ENCODE data around the gene PCSK6. TPM values are rescaled to one million over a fixed set of nuclear protein-coding genes. Genes with fewer than 3 reads are reported as not detected.
"Not testable (repeated sequence)": the region's sequence is repeated elsewhere in the genome, so short reads cannot be mapped to it uniquely, and the experiment has no call there.

PCSK6 gene
- total RNA-seq, 1 experiment from 2014 or later = 69.5 TPM

DNA sequence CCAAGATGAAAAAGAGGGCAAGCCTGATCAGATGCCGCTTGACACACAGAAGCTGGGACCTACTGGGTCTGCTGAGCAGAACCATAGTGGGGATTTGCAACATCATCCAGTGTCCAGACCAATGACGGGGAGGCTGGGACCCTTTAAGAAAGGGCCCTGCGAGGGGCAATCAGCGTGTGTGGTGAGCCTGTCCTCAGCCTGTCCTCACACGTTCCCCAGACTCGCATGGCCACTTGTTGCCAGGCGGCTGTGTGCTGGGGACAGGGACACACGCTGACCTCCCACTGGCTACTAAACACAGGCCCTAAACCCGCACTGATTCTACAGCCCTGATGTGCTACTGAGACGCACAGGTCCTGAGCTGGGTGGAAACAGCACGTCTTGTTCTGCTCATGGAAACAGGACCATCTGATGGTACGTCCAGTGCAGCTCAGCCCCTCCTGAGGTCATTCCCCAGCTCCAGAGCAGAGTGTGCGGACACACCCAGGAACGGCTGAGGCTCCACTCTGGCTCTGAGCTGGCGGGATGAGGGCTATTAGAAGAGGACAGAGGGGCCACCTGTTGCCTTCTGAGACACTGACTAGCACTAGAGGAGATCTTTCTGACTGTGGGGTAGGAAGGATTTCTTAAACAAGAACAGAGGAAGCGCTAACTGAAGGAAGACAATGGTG lies 24.4 kb downstream of the PCSK6 start:
- Histone ChIP-seq H3K9me3 (no peaks in the 10 kb centered on the region), H3K36me3 (ENCODE audit: control insufficient read depth, insufficient read depth, low read length) (no peaks in the 10 kb centered on the region), H3K4me1 (peaks cover 13% of the 10 kb centered on the region), H3K27me3 (replicated peaks; ENCODE audit: control insufficient read depth, insufficient read depth, low read length) (no peaks in the 10 kb centered on the region), H3K4me3 (ENCODE audit: low read depth, low read length) (no peak overlapping the region)
- Mint-ChIP-seq H3K36me3 (ENCODE audit: insufficient read depth, unreplicated experiment) (no peaks in the 10 kb centered on the region), H3K4me3 (ENCODE audit: unreplicated experiment) (no peak overlapping the region), H3K9me3 (ENCODE audit: unreplicated experiment) (no peaks in the 10 kb centered on the region), H3K4me1 (ENCODE audit: low read depth, unreplicated experiment) (peaks cover 18% of the 10 kb centered on the region), H3K27me3 (ENCODE audit: insufficient read depth, unreplicated experiment) (no peaks in the 10 kb centered on the region), H3K27ac (ENCODE audit: unreplicated experiment) (peak overlapping the region; percentile 48)
- intact Hi-C loops (cut with micrococcal nuclease; ENCODE audit: unreplicated experiment) = no loop called here
- BruUV-seq (replicated peaks) = no TSS peak
- POLR2A ChIA-PET = no interaction called here
- CTCF ChIA-PET = no interaction called here
- no peak for DNase-seq
- no peak for TF ChIP-seq CTCF (IDR thresholded peaks at IDR 0.05; ENCODE audit: insufficient read depth in 1 of 2, low read depth in 1 of 2, low read length in 1 of 2, severe bottlenecking in 1 of 2, unreplicated experiment in 1 of 2)

DNA sequence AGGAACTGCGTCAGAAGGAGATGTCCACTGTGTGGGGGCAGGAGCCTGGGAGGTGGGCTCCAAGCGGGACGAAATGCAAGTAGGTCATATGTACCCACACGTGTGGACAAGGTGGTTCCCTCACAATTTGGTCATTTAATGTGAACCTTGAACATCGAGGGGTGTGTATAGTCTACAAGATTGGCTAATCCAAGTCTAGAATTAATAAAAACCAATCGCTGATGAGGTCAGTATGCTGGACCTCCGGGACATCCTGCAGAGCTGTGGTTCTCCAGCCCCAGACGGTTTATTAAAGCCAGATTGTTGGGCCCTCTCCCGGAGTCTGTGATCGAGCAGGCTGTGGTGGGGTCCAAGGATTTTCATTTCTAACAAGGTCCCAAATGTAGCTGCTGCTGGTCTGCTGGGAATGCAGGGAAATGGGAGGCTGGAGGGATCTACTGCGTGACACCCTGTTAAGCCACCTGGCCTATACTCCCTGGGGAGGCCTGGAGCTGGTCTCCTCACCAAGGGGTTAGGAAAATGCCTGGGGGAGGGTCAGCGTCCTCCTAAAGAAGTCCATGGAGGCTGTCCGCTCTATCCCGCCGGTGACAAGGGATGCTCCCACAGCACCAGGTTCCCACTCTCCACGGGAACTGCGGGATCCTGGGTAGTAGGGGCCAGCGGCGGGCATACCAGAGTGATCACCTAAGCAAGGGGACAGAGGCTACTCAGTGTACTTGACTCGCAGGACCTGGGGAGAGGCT lies 25.1 kb downstream of the PCSK6 start:
- TF ChIP-seq CTCF (IDR thresholded peaks at IDR 0.05; ENCODE audit: insufficient read depth in 1 of 2, low read depth in 1 of 2, low read length in 1 of 2, severe bottlenecking in 1 of 2, unreplicated experiment in 1 of 2) = no peak
- Histone ChIP-seq H3K27me3 (replicated peaks; ENCODE audit: control insufficient read depth, insufficient read depth, low read length) (no peaks in the 10 kb centered on the region), H3K9me3 (no peaks in the 10 kb centered on the region), H3K4me1 (peaks cover 13% of the 10 kb centered on the region), H3K4me3 (ENCODE audit: low read depth, low read length) (no peak overlapping the region), H3K36me3 (ENCODE audit: control insufficient read depth, insufficient read depth, low read length) (no peaks in the 10 kb centered on the region)
- H3K4me1 Mint-ChIP-seq (ENCODE audit: low read depth, unreplicated experiment) = peaks cover 18% of the 10 kb centered on the region
- no peak for DNase-seq
- H3K36me3 Mint-ChIP-seq (ENCODE audit: insufficient read depth, unreplicated experiment) = no peaks in the 10 kb centered on the region
- intact Hi-C loops (cut with micrococcal nuclease; ENCODE audit: unreplicated experiment) = no loop called here
- H3K27ac Mint-ChIP-seq (ENCODE audit: unreplicated experiment) = peak overlapping the region; percentile 48
- no peaks in the 10 kb centered on the region for H3K9me3 Mint-ChIP-seq (ENCODE audit: unreplicated experiment)
- ChIA-PET CTCF (no interaction called here), POLR2A (no interaction called here)
- H3K27me3 Mint-ChIP-seq (ENCODE audit: insufficient read depth, unreplicated experiment) = no peaks in the 10 kb centered on the region
- no peak overlapping the region for H3K4me3 Mint-ChIP-seq (ENCODE audit: unreplicated experiment)
- BruUV-seq (replicated peaks) = no TSS peak

- DNase-seq; H3K9me3 Mint-ChIP-seq (ENCODE audit: unreplicated experiment); H3K36me3 Mint-ChIP-seq (ENCODE audit: insufficient read depth, unreplicated experiment); H3K4me3 ChIP-seq (ENCODE audit: low read depth, low read length); CTCF ChIA-PET; H3K27me3 ChIP-seq (replicated peaks; ENCODE audit: control insufficient read depth, insufficient read depth, low read length); H3K9me3 ChIP-seq; BruUV-seq (replicated peaks); H3K4me3 Mint-ChIP-seq (ENCODE audit: unreplicated experiment); H3K36me3 ChIP-seq (ENCODE audit: control insufficient read depth, insufficient read depth, low read length); POLR2A ChIA-PET; H3K27me3 Mint-ChIP-seq (ENCODE audit: insufficient read depth, unreplicated experiment): not testable (repeated sequence)
- intact Hi-C loops (cut with micrococcal nuclease; ENCODE audit: unreplicated experiment) = loop anchor here (1.0 kb wide), 1 partner anchor 14 kb away; no protein-coding TSS in a partner anchor
- peak overlapping the region; percentile 41 for H3K27ac Mint-ChIP-seq (ENCODE audit: unreplicated experiment)
- H3K4me1 Mint-ChIP-seq (ENCODE audit: low read depth, unreplicated experiment) = peaks cover 18% of the 10 kb centered on the region
- peaks cover 13% of the 10 kb centered on the region for H3K4me1 ChIP-seq
These were observed 25.8 kb downstream of the PCSK6 start for GRCh38 chr15:101463696-101464095.

Measured in Caco-2 (cell line).